Sigmoid colon (tissue), 7 donors: ENCODE measurements around the gene SLX4. TPM values are rescaled to one million over a fixed set of nuclear protein-coding genes. Genes with fewer than 3 reads are reported as not detected.

Experiments
- DNase-seq: peaks from one replicate; pipeline ENCODE4 v3.0.0-alpha.2; 2019
- H3K27ac ChIP-seq, 4 donors: fragments of 200-600 bp; sonication (generic); one replicate each; pipeline ENCODE4 v1.5.1; 2016 to 2019; ENCODE audit warnings: mild to moderate bottlenecking in 1 of 4
- H3K27me3 ChIP-seq, 3 donors: fragments of 200-600 bp; sonication (generic); one replicate each; pipeline ENCODE4 v1.5.1; 2019; ENCODE audit warnings: mild to moderate bottlenecking in 1 of 3
- H3K36me3 ChIP-seq, 4 donors: fragments of 200-600 bp; sonication (generic); one replicate each; pipeline ENCODE4 v1.5.1; 2016 to 2019
- H3K4me1 ChIP-seq, 4 donors: fragments of 200-600 bp; sonication (generic); one replicate each; pipeline ENCODE4 v1.5.1; 2017 to 2019
- H3K4me3 ChIP-seq, 4 donors: fragments of 200-600 bp; sonication (generic); one replicate each; pipeline ENCODE4 v1.5.1; 2017 to 2019; ENCODE audit warnings: mild to moderate bottlenecking in 2 of 4, moderate library complexity in 1 of 4
- H3K9me3 ChIP-seq, 4 donors: fragments of 200-600 bp in 3 of 4; sonication (generic) in 3 of 4; one replicate each; pipeline versions ENCODE4 v1.5.1 to v1.6.1; 2013 to 2019
- EP300 ChIP-seq, 4 donors: sonication (generic); formaldehyde crosslinking; IDR thresholded peaks; one replicate each; pipeline ENCODE4 v1.6.1; 2017; ENCODE audit warnings: antibody characterized with exemption in 4 of 4
- POLR2A ChIP-seq, 2 donors: fragments of 450-650 bp; IDR thresholded peaks; one replicate each; pipeline ENCODE4 v1.6.1; 2016; ENCODE audit warnings: antibody characterized with exemption in 2 of 2, mild to moderate bottlenecking in 2 of 2, moderate library complexity in 2 of 2
- POLR2AphosphoS5 ChIP-seq, 4 donors: sonication (generic); formaldehyde crosslinking; IDR thresholded peaks; one replicate each; pipeline ENCODE4 v1.6.1; 2017; ENCODE audit warnings: antibody characterized with exemption in 4 of 4
- WGBS, 2 donors: extraction: QIAGEN DNeasy Blood & Tissue Kit; methylation state at CpG; one replicate each; pipeline ENCODE4 v1.1.7; 2013; 5-methylcytosine and 5-hydroxymethylcytosine counted together
- intact Hi-C: fragments of 100-400 bp; cut with DNase I; formaldehyde crosslinking; loops from one replicate; pipeline ENCODE4 v1.15.1; 2023
- polyA plus RNA-seq, 3 donors: library from polyadenylated mRNA; stranded (reverse); fragments of 200-250 nt; gene quantifications; one replicate each; pipeline ENCODE4 v1.2.3, GENCODE V29; 2013
- total RNA-seq, 4 donors: library from RNA; depleted of rRNA; stranded (reverse); fragments of >200 nt; gene quantifications; one replicate each; pipeline ENCODE4 v1.1.0, GENCODE V29; 2016
- TF ChIP-seq, protein P1 (sequence below), 4 experiments: fragments of 450-650 bp in 3 of 4; fragments of 200-600 bp in 1 of 4; IDR thresholded peaks; one replicate each; pipeline ENCODE4 v1.5.1; 2016 to 2019; ENCODE audit warnings: antibody characterized with exemption in 4 of 4, mild to moderate bottlenecking in 3 of 4, moderate library complexity in 2 of 4
- donor health status: healthy with polysubstance abuse.
- donor health status: Bipolar disorder and iron deficiency.
- donor health status: healthy.

The SLX4 gene
- total and polyA plus RNA-seq, 7 donors: under 0.01 to 3.9 (median 2.1) TPM

GRCh38 chr16:3601614-3602319 lies 9.6 kb downstream of the SLX4 start:
- no peak for TF ChIP-seq EP300 (IDR thresholded peaks at IDR 0.05)
- TF ChIP-seq POLR2A (IDR thresholded peaks at IDR 0.05): no peak
- TF ChIP-seq POLR2AphosphoS5 (IDR thresholded peaks at IDR 0.05): no peak
- TF ChIP-seq, protein P1, sequence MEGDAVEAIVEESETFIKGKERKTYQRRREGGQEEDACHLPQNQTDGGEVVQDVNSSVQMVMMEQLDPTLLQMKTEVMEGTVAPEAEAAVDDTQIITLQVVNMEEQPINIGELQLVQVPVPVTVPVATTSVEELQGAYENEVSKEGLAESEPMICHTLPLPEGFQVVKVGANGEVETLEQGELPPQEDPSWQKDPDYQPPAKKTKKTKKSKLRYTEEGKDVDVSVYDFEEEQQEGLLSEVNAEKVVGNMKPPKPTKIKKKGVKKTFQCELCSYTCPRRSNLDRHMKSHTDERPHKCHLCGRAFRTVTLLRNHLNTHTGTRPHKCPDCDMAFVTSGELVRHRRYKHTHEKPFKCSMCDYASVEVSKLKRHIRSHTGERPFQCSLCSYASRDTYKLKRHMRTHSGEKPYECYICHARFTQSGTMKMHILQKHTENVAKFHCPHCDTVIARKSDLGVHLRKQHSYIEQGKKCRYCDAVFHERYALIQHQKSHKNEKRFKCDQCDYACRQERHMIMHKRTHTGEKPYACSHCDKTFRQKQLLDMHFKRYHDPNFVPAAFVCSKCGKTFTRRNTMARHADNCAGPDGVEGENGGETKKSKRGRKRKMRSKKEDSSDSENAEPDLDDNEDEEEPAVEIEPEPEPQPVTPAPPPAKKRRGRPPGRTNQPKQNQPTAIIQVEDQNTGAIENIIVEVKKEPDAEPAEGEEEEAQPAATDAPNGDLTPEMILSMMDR (IDR thresholded peaks at IDR 0.05): no peak
- 95 to 96% methylated on average over 13 of the region's 13 CpGs for WGBS, 2 donors
- H3K4me1 ChIP-seq: no peaks in the 10 kb centered on the region
- intact Hi-C loops: no loop called here
- no peaks in the 10 kb centered on the region for H3K9me3 ChIP-seq
- peaks cover 0 to 63% (median 2%) of the 10 kb centered on the region in 4 donors for H3K36me3 ChIP-seq
- H3K4me3 ChIP-seq: no peak overlapping the region
- H3K27ac ChIP-seq: no peak overlapping the region
- DNase-seq: peak; percentile 27
- H3K27me3 ChIP-seq: no peaks in the 10 kb centered on the region

GRCh38 chr16:3599922-3600321 lies 11.5 kb downstream of the SLX4 start:
- DNase-seq: no peak
- H3K27me3 ChIP-seq: no peaks in the 10 kb centered on the region
- no peak overlapping the region for H3K27ac ChIP-seq
- no peak overlapping the region for H3K4me3 ChIP-seq
- no peaks in the 10 kb centered on the region for H3K9me3 ChIP-seq
- TF ChIP-seq POLR2AphosphoS5 (IDR thresholded peaks at IDR 0.05): no peak
- 97% methylated on average over 4 of the region's 4 CpGs for WGBS, 2 donors
- intact Hi-C loops: no loop called here
- H3K36me3 ChIP-seq: peaks cover 0 to 55% (median 4%) of the 10 kb centered on the region in 4 donors
- H3K4me1 ChIP-seq: no peaks in the 10 kb centered on the region

GRCh38 chr16:3599121-3599520 lies 12.3 kb downstream of the SLX4 start:
- intact Hi-C loops: no loop called here
- Histone ChIP-seq H3K27ac (no peak overlapping the region), H3K4me1 (no peaks in the 10 kb centered on the region), H3K9me3 (no peaks in the 10 kb centered on the region), H3K4me3 (no peak overlapping the region), H3K36me3 (peaks cover 0 to 52% (median 5%) of the 10 kb centered on the region in 4 donors), H3K27me3 (no peaks in the 10 kb centered on the region)
- WGBS, 2 donors: 89 to 95% methylated on average over 8 of the region's 8 CpGs
- no peak for DNase-seq
- TF ChIP-seq POLR2AphosphoS5 (IDR thresholded peaks at IDR 0.05) (no peak), POLR2A (IDR thresholded peaks at IDR 0.05) (no peak), EP300 (IDR thresholded peaks at IDR 0.05) (no peak)
- TF ChIP-seq, protein P1 (IDR thresholded peaks at IDR 0.05): no peak

GRCh38 chr16:3598236-3598635 lies 13.2 kb downstream of the SLX4 start:
- TF ChIP-seq EP300 (IDR thresholded peaks at IDR 0.05) (no peak), POLR2AphosphoS5 (IDR thresholded peaks at IDR 0.05) (no peak)
- DNase-seq: no peak
- Histone ChIP-seq H3K36me3 (peaks cover 0 to 44% (median 5%) of the 10 kb centered on the region in 4 donors), H3K4me3 (no peak overlapping the region), H3K27me3 (no peaks in the 10 kb centered on the region), H3K9me3 (no peaks in the 10 kb centered on the region), H3K27ac (no peak overlapping the region), H3K4me1 (no peaks in the 10 kb centered on the region)
- 95 to 96% methylated on average over 12 of the region's 12 CpGs for WGBS, 2 donors
- intact Hi-C loops: no loop called here

DNA sequence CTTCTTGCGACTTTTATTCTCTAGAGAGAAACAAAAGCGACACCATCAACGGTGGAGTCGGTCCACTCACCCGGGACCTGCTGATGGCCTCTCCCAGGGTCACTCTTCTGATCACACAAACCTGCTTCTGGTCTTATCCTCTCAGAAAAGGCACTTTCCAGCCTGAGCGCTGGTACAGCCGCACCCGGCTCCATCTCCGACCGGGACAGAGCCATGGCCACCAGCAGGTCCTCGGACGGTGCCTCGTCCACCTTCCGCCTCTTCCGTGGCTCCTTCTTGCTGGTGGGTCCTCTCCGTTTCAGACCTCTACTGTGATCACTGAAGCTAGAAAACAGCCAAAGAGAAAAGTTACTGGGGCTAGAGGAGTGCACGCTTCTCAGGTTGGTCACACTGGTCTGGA lies 13.7 kb downstream of the SLX4 start:
- 96 to 98% methylated on average over 17 of the region's 17 CpGs for WGBS, 2 donors
- intact Hi-C loops: no loop called here
- peaks cover 0 to 39% (median 5%) of the 10 kb centered on the region in 4 donors for H3K36me3 ChIP-seq
- no peak overlapping the region for H3K4me3 ChIP-seq
- H3K27ac ChIP-seq: no peak overlapping the region
- TF ChIP-seq POLR2A (IDR thresholded peaks at IDR 0.05) (no peak), POLR2AphosphoS5 (IDR thresholded peaks at IDR 0.05) (no peak), EP300 (IDR thresholded peaks at IDR 0.05) (no peak)
- TF ChIP-seq, protein P1 (IDR thresholded peaks at IDR 0.05): no peak
- no peaks in the 10 kb centered on the region for H3K4me1 ChIP-seq
- no peaks in the 10 kb centered on the region for H3K9me3 ChIP-seq
- DNase-seq: no peak
- H3K27me3 ChIP-seq: no peaks in the 10 kb centered on the region
